ENCODE measurements around the gene SLX4IP.

SLX4IP gene

DNA sequence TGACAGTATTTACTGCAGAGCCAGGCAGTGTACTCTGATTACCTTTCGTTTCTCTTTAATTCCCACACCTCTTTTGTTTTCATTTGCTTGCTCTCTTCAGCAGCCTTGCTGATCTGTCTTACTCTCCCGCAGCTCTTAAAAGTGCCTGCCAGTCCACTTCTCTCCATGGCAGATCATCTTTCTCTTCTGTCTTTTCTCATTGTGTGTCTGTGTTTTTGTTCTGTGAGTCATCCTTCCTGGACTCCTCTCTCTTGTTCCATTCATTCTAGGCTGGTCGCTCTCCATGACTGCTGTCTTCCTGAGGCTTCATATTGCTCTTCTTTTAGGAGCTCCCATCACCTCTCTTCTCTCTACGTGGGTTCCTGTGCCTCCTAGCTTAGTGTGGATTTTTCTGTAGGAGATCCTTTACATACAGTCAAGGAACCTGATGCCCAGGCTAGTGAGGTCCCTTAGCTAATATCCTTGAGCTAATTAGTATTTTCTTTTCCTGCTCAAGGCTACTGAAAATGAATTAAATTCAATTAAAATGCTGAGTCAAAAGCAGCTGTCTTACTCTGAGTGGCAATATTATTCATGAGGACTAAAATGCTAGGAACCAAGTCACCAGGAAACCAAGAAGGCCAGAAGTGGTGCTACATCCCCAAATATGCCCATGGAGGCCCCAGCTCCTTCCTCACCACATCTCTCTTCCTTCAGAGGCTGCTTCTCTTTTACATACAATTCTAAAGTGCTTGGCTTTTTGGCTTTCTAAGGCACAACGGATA is 86.1 kb downstream of the SLX4IP start:
- Histone ChIP-seq H3K9me3 (ENCODE audit: severe bottlenecking) (no peaks in the 10 kb centered on the region), H3K27me3 (ENCODE audit: insufficient read depth, low read depth, severe bottlenecking) (no peaks in the 10 kb centered on the region), H3K4me3 (ENCODE audit: low read depth, low read length) (no peak overlapping the region), H3K27ac (no peak overlapping the region), H3K36me3 (no peaks in the 10 kb centered on the region)
- no peak for DNase-seq
- TF ChIP-seq, protein P1, sequence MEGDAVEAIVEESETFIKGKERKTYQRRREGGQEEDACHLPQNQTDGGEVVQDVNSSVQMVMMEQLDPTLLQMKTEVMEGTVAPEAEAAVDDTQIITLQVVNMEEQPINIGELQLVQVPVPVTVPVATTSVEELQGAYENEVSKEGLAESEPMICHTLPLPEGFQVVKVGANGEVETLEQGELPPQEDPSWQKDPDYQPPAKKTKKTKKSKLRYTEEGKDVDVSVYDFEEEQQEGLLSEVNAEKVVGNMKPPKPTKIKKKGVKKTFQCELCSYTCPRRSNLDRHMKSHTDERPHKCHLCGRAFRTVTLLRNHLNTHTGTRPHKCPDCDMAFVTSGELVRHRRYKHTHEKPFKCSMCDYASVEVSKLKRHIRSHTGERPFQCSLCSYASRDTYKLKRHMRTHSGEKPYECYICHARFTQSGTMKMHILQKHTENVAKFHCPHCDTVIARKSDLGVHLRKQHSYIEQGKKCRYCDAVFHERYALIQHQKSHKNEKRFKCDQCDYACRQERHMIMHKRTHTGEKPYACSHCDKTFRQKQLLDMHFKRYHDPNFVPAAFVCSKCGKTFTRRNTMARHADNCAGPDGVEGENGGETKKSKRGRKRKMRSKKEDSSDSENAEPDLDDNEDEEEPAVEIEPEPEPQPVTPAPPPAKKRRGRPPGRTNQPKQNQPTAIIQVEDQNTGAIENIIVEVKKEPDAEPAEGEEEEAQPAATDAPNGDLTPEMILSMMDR (IDR thresholded peaks at IDR 0.05; ENCODE audit: low read depth, low read length): no peak

DNA sequence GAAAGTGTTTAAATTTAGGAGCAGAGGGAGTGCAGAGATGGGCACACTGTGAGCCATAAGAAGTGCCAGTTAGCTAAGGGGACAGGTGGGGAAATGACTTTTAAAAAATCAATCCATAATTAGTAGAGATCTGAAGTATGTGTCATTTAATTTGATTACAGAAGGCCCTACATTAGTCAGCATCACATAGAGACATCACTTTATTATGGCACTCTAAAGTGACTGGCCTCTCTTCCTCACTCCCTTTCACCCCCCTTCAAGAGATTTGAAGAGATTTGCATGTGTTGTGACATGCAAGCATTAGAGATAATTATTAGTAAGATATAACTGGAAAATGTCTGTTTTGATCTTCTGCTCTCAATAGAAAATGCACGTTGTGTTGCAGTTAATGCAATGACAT is 86.7 kb downstream of the SLX4IP start:
- Histone ChIP-seq H3K27me3 (ENCODE audit: insufficient read depth, low read depth, severe bottlenecking) (no peaks in the 10 kb centered on the region), H3K4me3 (ENCODE audit: low read depth, low read length) (no peak overlapping the region), H3K36me3 (no peaks in the 10 kb centered on the region), H3K9me3 (ENCODE audit: severe bottlenecking) (no peaks in the 10 kb centered on the region), H3K27ac (no peak overlapping the region)
- DNase-seq: no peak
- TF ChIP-seq, protein P1 (IDR thresholded peaks at IDR 0.05; ENCODE audit: low read depth, low read length): no peak

DNA sequence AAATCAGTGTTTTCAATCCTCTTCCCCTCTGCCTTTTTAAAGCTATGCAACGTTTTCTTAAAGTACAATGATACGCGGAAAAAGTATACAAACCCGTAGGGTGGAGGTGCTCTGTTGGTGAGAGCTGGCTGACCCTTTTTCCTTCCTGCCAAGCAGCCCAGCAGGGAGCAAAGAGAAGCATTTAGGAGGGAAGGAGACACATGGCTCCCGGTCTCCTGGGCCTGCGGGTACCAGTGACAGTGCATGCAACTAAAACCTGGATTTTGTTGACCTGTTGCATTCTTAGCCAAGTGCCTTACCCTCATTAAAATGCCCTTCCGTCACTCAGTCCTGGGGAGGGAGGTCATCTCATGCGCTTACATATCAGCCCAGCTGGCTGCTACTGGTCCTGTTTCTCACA is 87.2 kb downstream of the SLX4IP start:
- Histone ChIP-seq H3K9me3 (ENCODE audit: severe bottlenecking) (no peaks in the 10 kb centered on the region), H3K27ac (no peak overlapping the region), H3K27me3 (ENCODE audit: insufficient read depth, low read depth, severe bottlenecking) (no peaks in the 10 kb centered on the region), H3K36me3 (no peaks in the 10 kb centered on the region), H3K4me3 (ENCODE audit: low read depth, low read length) (no peak overlapping the region)
- DNase-seq: no peak
- TF ChIP-seq, protein P1 (IDR thresholded peaks at IDR 0.05; ENCODE audit: low read depth, low read length): no peak

DNA sequence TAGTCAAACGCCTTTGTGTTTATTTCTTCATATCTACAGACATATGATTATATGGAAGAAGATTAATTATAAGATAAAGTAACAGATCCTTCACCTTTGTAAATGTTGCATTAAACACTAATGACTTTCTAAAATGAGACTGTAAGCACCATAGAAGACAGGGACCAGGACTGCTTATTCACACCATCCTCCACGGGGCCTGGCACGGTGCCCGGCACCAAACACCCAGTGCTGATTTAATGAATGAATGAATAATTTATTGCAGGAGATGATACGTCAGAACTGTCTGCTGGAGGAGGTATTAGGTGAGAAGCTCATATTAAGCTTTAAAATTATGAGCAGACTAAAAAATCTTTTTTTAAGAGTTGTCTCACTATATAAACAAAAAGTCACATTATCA is 88.3 kb downstream of the SLX4IP start:
- Histone ChIP-seq H3K36me3 (no peaks in the 10 kb centered on the region), H3K9me3 (ENCODE audit: severe bottlenecking) (no peaks in the 10 kb centered on the region), H3K27me3 (ENCODE audit: insufficient read depth, low read depth, severe bottlenecking) (no peaks in the 10 kb centered on the region), H3K4me3 (ENCODE audit: low read depth, low read length) (no peak overlapping the region), H3K27ac (no peak overlapping the region)
- TF ChIP-seq, protein P1 (IDR thresholded peaks at IDR 0.05; ENCODE audit: low read depth, low read length): no peak
- no peak for DNase-seq

DNA sequence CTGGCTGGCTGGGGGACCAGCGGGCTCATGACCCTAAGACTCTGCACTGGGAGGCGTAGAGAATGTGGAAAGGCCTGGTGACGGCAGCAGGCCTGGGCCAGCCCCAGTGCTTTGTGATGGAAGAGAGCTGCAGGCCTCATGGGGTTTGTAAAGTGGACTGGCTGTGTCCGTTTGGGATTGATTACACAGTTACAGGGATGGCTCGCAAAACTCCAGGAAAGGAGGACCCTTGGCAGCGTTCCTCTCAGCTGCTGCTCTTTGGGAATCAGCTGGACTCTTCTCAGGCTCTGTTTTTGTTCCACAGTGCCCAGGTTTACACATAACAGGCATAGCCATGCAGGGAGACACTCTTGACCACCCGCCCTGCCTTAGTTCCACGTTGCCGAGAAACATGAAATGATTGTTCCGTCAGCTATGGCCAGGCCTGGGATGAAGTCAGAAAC is 89.0 kb downstream of the SLX4IP start:
- DNase-seq: no peak
- H3K27me3 ChIP-seq (ENCODE audit: insufficient read depth, low read depth, severe bottlenecking): no peaks in the 10 kb centered on the region
- no peaks in the 10 kb centered on the region for H3K36me3 ChIP-seq
- H3K27ac ChIP-seq: no peak overlapping the region
- H3K4me3 ChIP-seq (ENCODE audit: low read depth, low read length): no peak overlapping the region
- TF ChIP-seq, protein P1 (IDR thresholded peaks at IDR 0.05; ENCODE audit: low read depth, low read length): no peak
- no peaks in the 10 kb centered on the region for H3K9me3 ChIP-seq (ENCODE audit: severe bottlenecking)

DNA sequence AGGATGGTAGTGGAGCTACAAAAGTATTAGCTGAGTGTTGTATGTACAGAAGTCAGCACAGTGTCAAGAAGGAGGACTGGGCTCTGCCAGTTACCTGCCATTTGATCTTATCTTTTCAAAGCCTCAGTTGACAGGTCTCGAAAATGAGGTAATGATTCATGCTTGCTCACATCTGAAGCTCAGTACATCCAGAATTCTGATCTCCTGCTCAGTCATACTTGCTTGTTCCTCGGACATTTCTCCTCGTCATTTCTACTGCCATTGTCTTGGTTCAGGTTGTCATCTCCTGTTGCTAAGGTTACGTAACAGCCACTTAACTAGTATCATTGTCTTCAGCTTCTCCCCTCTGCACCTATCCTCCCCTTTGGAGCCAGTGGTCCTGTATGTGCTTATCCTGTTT is 89.5 kb downstream of the SLX4IP start:
- no peak for DNase-seq

More for the DNA sequence above, 89.5 kb downstream of the SLX4IP start:
- Histone ChIP-seq H3K27ac (no peak overlapping the region), H3K27me3 (ENCODE audit: insufficient read depth, low read depth, severe bottlenecking) (no peaks in the 10 kb centered on the region), H3K4me3 (ENCODE audit: low read depth, low read length) (no peak overlapping the region), H3K9me3 (ENCODE audit: severe bottlenecking) (no peaks in the 10 kb centered on the region), H3K36me3 (no peaks in the 10 kb centered on the region)
- TF ChIP-seq, protein P1 (IDR thresholded peaks at IDR 0.05; ENCODE audit: low read depth, low read length): no peak

Measured in WERI-Rb-1 (cell line).